Left ventricle myocardium superior (tissue), 1 donor: ENCODE measurements around the gene SYT8. TPM values are rescaled to one million over a fixed set of nuclear protein-coding genes. Genes with fewer than 3 reads are reported as not detected.
"Not testable (repeated sequence)": the region's sequence is repeated elsewhere in the genome, so short reads cannot be mapped to it uniquely, and the experiment has no call there.

Experiments
- ATAC-seq: fragments of 200-7000 bp; cut with Tn5 transposase; one replicate; pipeline ENCODE4 v1.9.1; 2020; ENCODE audit warnings: mild to moderate bottlenecking, moderate library complexity
- DNase-seq: peaks from one replicate; pipeline ENCODE4 v3.0.0-alpha.2; 2020
- intact Hi-C: fragments of 100-400 bp; cut with micrococcal nuclease; formaldehyde crosslinking; loops from one replicate; pipeline ENCODE4 v1.11.0; 2022
- total RNA-seq: library from RNA; stranded (reverse); fragmentation: NEBNext Ultra II Directional; extraction: Animal tissue kit (Norgen Biotek cat#: 25700); gene quantifications from one replicate; pipeline ENCODE4 v1.2.1, GENCODE V29; 2021
- donor health status: DM: no; HTN: yes; CAD: no; lungs with severe emphysema.

Gene SYT8
- total RNA-seq, 1 donor from 2014 or later, result not detected

- ATAC-seq (no peak), DNase-seq (peak; percentile 25)
- intact Hi-C loops, result no loop called here
Observed at GRCh38 chr11:1867381-1867780, 32.6 kb downstream of the SYT8 start.

GRCh38 chr11:1868056-1868635, 33.4 kb downstream of the SYT8 start:
- intact Hi-C loops, result no loop called here
- ATAC-seq, result no peak
- DNase-seq, result no peak

- DNase-seq (peak; percentile 80), ATAC-seq (peak; percentile 37)
- intact Hi-C loops, result no loop called here
Observed at GRCh38 chr11:1868636-1869291, 34.0 kb downstream of the SYT8 start.

GRCh38 chr11:1869427-1870325, 34.9 kb downstream of the SYT8 start:
- peak; percentile 45 for ATAC-seq
- peak; percentile 64 for DNase-seq
- intact Hi-C loops, result no loop called here

- intact Hi-C loops, result no loop called here
- DNase-seq (peak; percentile 34), ATAC-seq (peak; percentile 2)
Observed at GRCh38 chr11:1870326-1870696, 35.5 kb downstream of the SYT8 start.

GRCh38 chr11:1870721-1871466, 36.1 kb downstream of the SYT8 start:
- ATAC-seq (peak; percentile 23), DNase-seq (peak; percentile 68)
- intact Hi-C loops, result no loop called here

GRCh38 chr11:1871531-1871930, 36.7 kb downstream of the SYT8 start:
- DNase-seq (no peak), ATAC-seq (no peak)
- intact Hi-C loops, result no loop called here

- no peak for ATAC-seq
- peak; percentile 33 for DNase-seq
- intact Hi-C loops, result no loop called here
Observed at GRCh38 chr11:1872267-1872985, 37.6 kb downstream of the SYT8 start.

- DNase-seq (peak; percentile 51), ATAC-seq (peak; percentile 25)
- intact Hi-C loops, result no loop called here
Observed at GRCh38 chr11:1873048-1873812, 38.4 kb downstream of the SYT8 start.

- intact Hi-C loops, ATAC-seq, DNase-seq: not testable (repeated sequence)
Observed at GRCh38 chr11:1873813-1874150, 39.0 kb downstream of the SYT8 start.

- ATAC-seq, intact Hi-C loops: not testable (repeated sequence)
- DNase-seq, result peak; percentile 48
Observed at GRCh38 chr11:1874441-1875092, 39.8 kb downstream of the SYT8 start.

- DNase-seq (peak; percentile 74), ATAC-seq (no peak)
- intact Hi-C loops, result no loop called here
Observed at GRCh38 chr11:1875093-1875850, 40.5 kb downstream of the SYT8 start.

GRCh38 chr11:1875851-1876301, 41.1 kb downstream of the SYT8 start:
- ATAC-seq, intact Hi-C loops, DNase-seq: not testable (repeated sequence)

- peak; percentile 21 for ATAC-seq
- intact Hi-C loops, result no loop called here
- peak; percentile 88 for DNase-seq
Observed at GRCh38 chr11:1876361-1877063, 41.7 kb downstream of the SYT8 start.

- intact Hi-C loops, result no loop called here
- ATAC-seq, result no peak
Observed at GRCh38 chr11:1877211-1878136, 42.7 kb downstream of the SYT8 start.

More at GRCh38 chr11:1877211-1878136, 42.7 kb downstream of the SYT8 start:
- DNase-seq, result peak; percentile 84
